ENCODE data around the gene AHI1.

GRCh38 chr6:135325624-135326424 lies 171.7 kb downstream of the AHI1 start:
- no peak for TF ChIP-seq POLR2A (IDR thresholded peaks at IDR 0.05; ENCODE audit: low read length)
- TF ChIP-seq GATA1 (IDR thresholded peaks at IDR 0.05; ENCODE audit: low read depth, low read length): no peak
